ENCODE measurements around the gene PATL2.

Gene PATL2

GRCh38 chr15:44670087-44670950 is 40.8 kb downstream of the PATL2 start:
- TF ChIP-seq CTCF (conservative IDR thresholded peaks at IDR 0.05) (no peak), ZFX (IDR thresholded peaks at IDR 0.05) (no peak)
- H3K27ac ChIP-seq = no peak overlapping the region

- no peak overlapping the region for H3K27ac ChIP-seq
- TF ChIP-seq ZFX (IDR thresholded peaks at IDR 0.05) (no peak), CTCF (conservative IDR thresholded peaks at IDR 0.05) (no peak)
Measured at GRCh38 chr15:44668921-44669320, 42.2 kb downstream of the PATL2 start.

DNA sequence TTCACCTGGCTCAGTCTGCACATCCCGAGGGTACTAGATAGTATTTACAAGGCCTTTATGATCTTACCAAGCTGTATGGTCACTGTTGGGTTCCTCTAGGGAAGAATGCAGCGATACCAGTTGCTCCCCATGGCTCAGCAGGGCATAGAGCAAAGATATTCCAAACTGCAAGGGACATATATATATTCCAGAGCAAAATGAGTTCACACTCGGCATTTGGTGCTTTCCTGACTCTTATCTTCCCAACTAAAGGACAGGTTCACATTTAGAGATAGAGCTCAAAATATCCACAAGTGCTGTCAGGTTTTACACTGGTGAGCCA is 44.1 kb downstream of the PATL2 start:
- H3K27ac ChIP-seq = no peak overlapping the region
- TF ChIP-seq CTCF (conservative IDR thresholded peaks at IDR 0.05) = no peak
- TF ChIP-seq ZFX (IDR thresholded peaks at IDR 0.05) = no peak

DNA sequence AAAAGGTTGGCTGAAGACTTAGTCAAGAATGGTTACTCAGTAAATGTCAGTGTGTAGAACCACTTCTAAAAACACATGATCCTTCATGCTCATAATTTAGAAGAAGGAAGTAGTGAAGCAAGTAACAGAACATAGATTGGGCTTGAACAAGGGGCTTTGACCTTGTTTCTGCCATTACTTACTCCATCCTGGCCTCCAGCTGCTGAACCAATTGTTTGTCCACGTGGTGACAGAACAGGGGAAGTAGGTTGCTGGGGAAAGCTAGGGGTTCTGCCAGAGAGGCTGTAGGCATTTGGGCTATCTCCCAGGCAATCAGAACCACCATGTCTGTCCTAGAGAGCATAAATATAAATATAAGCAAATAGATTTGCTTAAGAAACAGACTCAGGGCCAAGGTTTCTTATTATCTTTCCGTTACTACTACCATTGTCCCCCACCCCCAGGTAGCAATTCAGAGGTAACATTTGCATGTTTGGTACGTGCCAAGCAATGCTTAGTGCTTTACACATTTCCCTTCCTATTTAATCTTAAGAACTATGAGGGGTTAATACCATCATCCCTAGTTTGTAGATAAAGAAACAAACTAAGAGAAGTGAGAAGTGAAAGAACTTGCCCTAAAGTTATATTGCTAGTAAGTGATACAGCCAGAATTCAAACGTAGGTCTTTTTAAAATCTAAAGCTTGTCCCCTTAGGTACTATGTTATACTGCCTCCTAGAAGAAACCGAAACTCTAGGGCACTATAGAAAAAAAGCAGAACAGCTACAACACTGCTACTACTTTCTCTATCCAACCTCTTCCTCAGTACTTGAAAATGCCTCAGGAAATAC is 44.7 kb downstream of the PATL2 start:
- no peak overlapping the region for H3K27ac ChIP-seq
- TF ChIP-seq ZFX (IDR thresholded peaks at IDR 0.05) (no peak), CTCF (conservative IDR thresholded peaks at IDR 0.05) (no peak)

DNA sequence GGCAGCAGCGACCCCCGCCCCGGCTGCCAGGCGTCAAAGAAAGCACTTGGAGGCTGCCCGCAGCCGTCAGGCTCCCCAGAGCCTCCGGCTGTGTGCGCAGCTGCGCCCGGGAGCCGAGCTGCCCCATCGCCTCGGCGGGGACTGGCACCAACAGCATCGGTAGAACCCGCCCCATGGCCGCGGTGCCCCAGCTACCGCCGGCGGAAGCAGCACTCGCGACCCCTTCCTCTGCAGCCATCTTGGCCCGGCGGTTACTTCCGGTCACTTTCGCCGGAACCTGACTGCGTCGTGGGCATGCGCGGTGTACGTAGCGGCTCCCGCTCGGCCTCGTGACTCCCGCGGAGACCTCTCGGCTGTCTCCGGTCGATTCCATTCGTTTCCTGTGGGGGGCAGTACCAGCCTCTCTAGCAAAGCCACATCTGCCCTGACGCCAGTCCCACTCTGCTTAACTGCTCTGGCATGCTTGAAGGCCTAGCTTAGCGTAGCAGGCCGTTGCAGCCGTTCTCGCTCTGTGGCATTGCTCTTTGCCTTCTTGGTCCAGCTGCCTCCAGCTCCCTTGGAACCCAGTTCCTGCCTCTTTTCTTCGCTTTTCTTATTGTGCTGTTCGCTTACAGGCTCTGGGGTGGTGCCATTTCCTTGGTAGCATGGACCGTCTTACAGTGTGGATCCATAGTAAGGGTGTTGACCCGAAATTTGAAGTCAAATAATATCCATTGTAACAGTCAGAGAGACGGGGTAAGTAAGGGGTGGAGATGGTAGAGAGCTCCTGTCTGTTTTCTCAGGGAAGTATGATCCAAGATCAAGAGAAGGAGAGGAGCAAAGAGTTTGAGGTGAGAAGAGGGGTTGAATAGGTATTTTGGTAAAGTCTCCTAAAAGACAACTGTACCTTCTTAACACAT is 47.5 kb downstream of the PATL2 start, which contains the start of gene SPG11:
Gene SPG11 (minus strand): TSS at position 253 of the 899 bp plus-strand sequence. CDS start 15 bp downstream, at position 238.
- peak; percentile 94 for TF ChIP-seq CTCF (conservative IDR thresholded peaks at IDR 0.05)
- peak; percentile 78 for TF ChIP-seq ZFX (IDR thresholded peaks at IDR 0.05)
- peak within 1 kb of the TSS; percentile 98 for H3K27ac ChIP-seq

- peak overlapping the region; percentile 98 for H3K27ac ChIP-seq
- no peak for TF ChIP-seq CTCF (conservative IDR thresholded peaks at IDR 0.05)
- no peak for TF ChIP-seq ZFX (IDR thresholded peaks at IDR 0.05)
Measured at GRCh38 chr15:44662478-44663409, 48.4 kb downstream of the PATL2 start.
